GM12865 (cell line): ENCODE results near the gene DLG2.

ENCODE experiments used
- DNase-seq: peaks from one replicate; pipeline ENCODE4 v3.0.0; 2010; ENCODE audit warnings: low read depth
- H3K4me3 ChIP-seq: 2 replicates; pipeline ENCODE4 v1.5.1; 2011; ENCODE audit warnings: mild to moderate bottlenecking, low read depth, low read length, control low read depth
- CTCF ChIP-seq: IDR thresholded peaks from 2 replicates; pipeline ENCODE4 v1.5.1; 2011; ENCODE audit warnings: low read length, control low read depth, low read depth, inconsistent platforms; ENCODE audit not compliant: insufficient read depth; ENCODE audit errors: missing control alignments

Gene DLG2

DNA sequence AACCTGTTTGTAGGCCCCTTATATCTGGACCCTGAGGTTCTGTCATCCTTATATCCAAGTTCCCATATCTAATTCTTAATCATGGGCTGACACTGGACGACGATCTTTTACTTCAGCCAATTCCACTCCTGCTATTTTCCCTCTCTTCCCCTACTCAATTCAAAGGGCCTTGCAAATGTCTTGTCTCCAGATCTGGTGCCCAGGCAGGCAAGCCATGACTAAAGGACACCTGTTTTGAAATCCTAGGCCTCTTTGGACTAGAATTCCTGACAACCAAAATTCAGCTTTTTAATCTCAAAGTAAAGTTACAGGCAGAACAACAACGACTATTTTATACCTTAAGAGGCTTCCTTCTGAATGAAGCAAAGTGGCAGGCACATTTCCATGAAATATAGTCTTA lies 963.4 kb downstream of the DLG2 start:
- no peak overlapping the region for H3K4me3 ChIP-seq
- no peak for DNase-seq
- TF ChIP-seq CTCF, result no peak

GRCh38 chr11:84660257-84660977 lies 966.7 kb downstream of the DLG2 start:
- H3K4me3 ChIP-seq, result no peak overlapping the region
- no peak for DNase-seq
- no peak for TF ChIP-seq CTCF

DNA sequence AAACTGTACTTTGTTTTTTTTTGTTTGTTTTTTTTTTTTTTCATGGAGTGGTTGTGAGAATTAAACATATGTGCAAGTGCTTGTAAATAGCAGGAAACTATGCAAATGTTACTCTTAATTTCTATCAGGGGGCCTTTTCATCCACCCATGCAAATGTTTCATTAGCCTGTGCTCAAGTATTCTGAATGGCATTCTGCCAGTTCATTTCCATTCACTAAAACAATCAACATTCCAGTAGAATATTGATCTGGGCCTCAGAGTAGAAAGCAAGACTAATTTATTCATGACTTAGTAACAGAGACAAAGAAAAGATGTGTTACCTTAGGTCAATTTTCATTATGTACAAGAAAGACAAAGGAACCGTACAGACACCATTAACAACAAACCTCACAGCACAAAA lies 971.4 kb downstream of the DLG2 start:
- no peak for DNase-seq
- TF ChIP-seq CTCF, result no peak
- H3K4me3 ChIP-seq, result no peak overlapping the region

DNA sequence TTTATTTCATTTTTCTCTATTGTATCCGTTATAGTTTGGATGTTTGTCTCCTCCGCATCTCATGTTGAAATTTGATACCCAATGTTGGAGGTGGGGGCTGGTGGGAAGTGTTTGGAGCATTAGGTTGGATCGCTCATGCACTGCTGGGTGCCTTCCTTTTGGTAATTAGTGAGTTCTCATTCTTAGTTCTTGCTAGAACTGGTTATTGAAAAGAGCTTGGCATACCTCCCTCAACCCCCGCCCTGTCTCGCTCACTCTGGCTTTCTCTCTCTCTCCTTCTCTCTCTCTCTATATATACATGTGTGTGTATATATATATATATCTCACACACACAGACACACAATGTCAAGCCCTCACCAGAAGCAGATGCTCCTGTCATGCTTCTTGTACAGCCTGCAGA lies 978.7 kb downstream of the DLG2 start:
- H3K4me3 ChIP-seq, result no peak overlapping the region
- no peak for DNase-seq
- no peak for TF ChIP-seq CTCF

DNA sequence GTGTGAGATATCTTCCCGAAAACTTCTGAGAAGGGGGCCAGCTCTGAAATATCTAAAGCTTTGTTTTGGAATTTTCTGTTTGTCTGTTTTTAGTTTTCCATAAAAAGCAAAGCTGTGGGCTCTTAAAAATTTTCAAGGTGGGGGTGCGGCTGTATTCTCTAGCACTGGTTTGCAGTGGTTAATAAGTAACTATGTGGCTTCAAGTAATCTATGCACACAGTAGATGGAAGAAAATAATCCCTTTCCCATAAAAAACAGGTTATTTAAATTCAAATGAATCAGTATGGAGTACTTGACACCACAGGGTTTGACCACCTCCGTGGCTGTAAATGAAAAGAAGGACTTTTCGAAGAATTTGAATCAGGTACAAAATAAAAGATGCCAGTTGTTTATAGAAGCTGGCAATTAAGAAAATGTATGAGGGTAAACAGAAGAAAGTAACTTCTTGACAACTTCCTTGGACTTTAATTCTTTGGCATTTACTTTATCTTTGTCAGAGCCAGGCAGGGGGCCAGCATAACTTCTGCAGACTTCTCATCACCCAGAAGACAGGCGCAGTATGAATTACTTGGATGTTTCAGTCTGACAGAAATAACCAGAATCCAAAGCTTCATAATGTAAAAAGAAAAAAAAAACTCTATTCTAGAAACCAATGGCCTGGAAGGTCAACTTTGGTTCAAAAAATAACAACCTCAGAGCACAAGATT lies 981.0 kb downstream of the DLG2 start:
- DNase-seq, result no peak
- no peak for TF ChIP-seq CTCF
- no peak overlapping the region for H3K4me3 ChIP-seq

- TF ChIP-seq CTCF, result no peak
- H3K4me3 ChIP-seq, result no peak overlapping the region
- no peak for DNase-seq
Measured at GRCh38 chr11:84642500-84642899, 984.6 kb downstream of the DLG2 start.
